Hepatocyte (in vitro differentiated cells): ENCODE results near the gene KCTD6. TPM values are rescaled to one million over a fixed set of nuclear protein-coding genes. Genes with fewer than 3 reads are reported as not detected.

Source experiments
- DNase-seq: peaks from one replicate; pipeline ENCODE4 v3.0.0-alpha.2; 2016; ENCODE audit warnings: low spot score
- H2AFZ ChIP-seq: fragments of 200-600 bp; sonication (generic); 2 replicates; pipeline ENCODE4 v1.6.0; 2016; ENCODE audit warnings: antibody characterized with exemption, mild to moderate bottlenecking
- H3K27ac ChIP-seq: fragments of 200-600 bp; sonication (generic); 2 replicates; pipeline ENCODE4 v1.5.1; 2016; ENCODE audit warnings: mild to moderate bottlenecking
- H3K27me3 ChIP-seq: fragments of 200-600 bp; sonication (generic); 2 replicates; pipeline ENCODE4 v1.6.1; 2016
- H3K36me3 ChIP-seq: fragments of 200-600 bp; sonication (generic); replicated peaks from 2 replicates; pipeline ENCODE4 v1.5.1; 2016; ENCODE audit warnings: low read depth; ENCODE audit not compliant: insufficient read depth
- H3K4me1 ChIP-seq: fragments of 200-600 bp; sonication (generic); 2 replicates; pipeline ENCODE4 v1.5.1; 2016; ENCODE audit warnings: mild to moderate bottlenecking, moderate library complexity; ENCODE audit not compliant: insufficient read depth
- H3K4me2 ChIP-seq: fragments of 200-600 bp; sonication (generic); 2 replicates; pipeline ENCODE4 v1.6.0; 2016
- H3K4me3 ChIP-seq: fragments of 200-600 bp; sonication (generic); 2 replicates; pipeline ENCODE4 v1.5.1; 2016; ENCODE audit warnings: mild to moderate bottlenecking
- H3K79me2 ChIP-seq: fragments of 200-600 bp; sonication (generic); 2 replicates; pipeline ENCODE4 v1.6.0; 2017; ENCODE audit warnings: mild to moderate bottlenecking
- H3K9me2 ChIP-seq: fragments of 200-600 bp; sonication (generic); replicated peaks from 2 replicates; pipeline ENCODE4 v1.6.0; 2017; ENCODE audit warnings: mild to moderate bottlenecking; ENCODE audit not compliant: insufficient read depth
- H3K9me3 ChIP-seq: fragments of 200-600 bp; sonication (generic); 2 replicates; pipeline ENCODE4 v1.5.1; 2016; ENCODE audit warnings: low read depth, mild to moderate bottlenecking
- H4K20me1 ChIP-seq: fragments of 200-600 bp; sonication (generic); 2 replicates; pipeline ENCODE4 v1.6.0; 2016; ENCODE audit warnings: mild to moderate bottlenecking; ENCODE audit not compliant: insufficient read depth, poor library complexity, severe bottlenecking
- EZH2 ChIP-seq: fragments of 200-600 bp; sonication (generic); IDR thresholded peaks from 2 replicates; pipeline ENCODE4 v1.6.1; 2016; ENCODE audit warnings: antibody characterized with exemption, mild to moderate bottlenecking, borderline replicate concordance
- EZH2phosphoT487 ChIP-seq: fragments of 200-600 bp; sonication (generic); IDR thresholded peaks from one replicate; pipeline ENCODE4 v1.6.1; 2018; ENCODE audit warnings: antibody characterized with exemption, mild to moderate bottlenecking, low read depth, moderate library complexity; ENCODE audit not compliant: unreplicated experiment, severe bottlenecking
- WGBS: methylation state at CpG from one replicate; pipeline ENCODE4 v1.1.6; 2016; ENCODE audit warnings: low lambda C conversion rate; ENCODE audit errors: missing lambda C conversion rate; 5-methylcytosine and 5-hydroxymethylcytosine counted together
- polyA plus RNA-seq: library from polyadenylated mRNA; unstranded; fragments of >200 nt; fragmentation: Nextera tagmentation; extraction: Ambion mirVana; gene quantifications from 2 replicates; pipeline ENCODE4 v1.2.1, GENCODE V29; 2016
- total RNA-seq: library from RNA; depleted of rRNA; stranded (reverse); fragments of >200 nt; gene quantifications from 2 replicates; pipeline ENCODE4 v1.2.3, GENCODE V29; 2014
- TF ChIP-seq, protein P1 (sequence below): fragments of 200-600 bp; sonication (generic); IDR thresholded peaks from 2 replicates; pipeline ENCODE4 v1.5.1; 2016; ENCODE audit warnings: antibody characterized with exemption, mild to moderate bottlenecking; ENCODE audit not compliant: poor library complexity

The KCTD6 gene
- total and polyA plus RNA-seq, 2 experiments from 2014 or later, result 13.8 to 18.9 TPM

DNA sequence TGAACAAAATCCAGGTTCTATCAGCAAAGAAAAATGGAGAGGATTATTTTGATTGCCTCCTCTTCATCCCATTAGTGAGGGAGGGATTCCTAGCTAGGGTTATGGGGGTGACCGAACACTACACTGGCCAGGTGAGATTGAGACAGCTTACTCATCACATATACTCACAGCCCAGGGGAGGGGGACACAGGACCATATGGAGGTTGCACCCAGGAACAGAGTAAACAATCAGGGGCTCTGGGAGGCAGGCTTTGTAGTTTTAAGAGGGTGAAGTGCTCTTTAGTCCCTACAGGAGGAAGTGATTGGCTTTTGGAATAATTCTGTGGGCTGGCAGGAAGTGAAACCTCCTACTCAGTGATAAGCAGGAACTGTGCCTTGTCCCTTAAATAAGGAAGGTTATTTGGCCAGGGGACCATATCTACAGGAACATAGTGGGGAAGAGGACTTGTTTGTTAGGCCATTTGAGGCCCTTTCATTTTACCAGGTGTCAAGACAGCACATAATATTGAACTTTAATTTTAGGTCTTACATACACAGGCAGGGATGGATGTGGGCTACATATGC, 17.5 kb upstream of the KCTD6 start:
- Histone ChIP-seq H3K4me2 (no peak overlapping the region), H3K27me3 (no peaks in the 10 kb centered on the region), H3K36me3 (no peaks in the 10 kb centered on the region), H3K9me3 (no peaks in the 10 kb centered on the region), H3K4me3 (no peak overlapping the region), H4K20me1 (no peaks in the 10 kb centered on the region), H3K79me2 (no peaks in the 10 kb centered on the region), H3K4me1 (peaks cover 27% of the 10 kb centered on the region), H3K9me2 (no peaks in the 10 kb centered on the region), H2AFZ (no peak overlapping the region), H3K27ac (no peak overlapping the region)
- 100% methylated on average over 1 of the region's 1 CpG for WGBS
- DNase-seq, result no peak
- TF ChIP-seq EZH2 (no peak), EZH2phosphoT487 (no peak)
- TF ChIP-seq, protein P1, sequence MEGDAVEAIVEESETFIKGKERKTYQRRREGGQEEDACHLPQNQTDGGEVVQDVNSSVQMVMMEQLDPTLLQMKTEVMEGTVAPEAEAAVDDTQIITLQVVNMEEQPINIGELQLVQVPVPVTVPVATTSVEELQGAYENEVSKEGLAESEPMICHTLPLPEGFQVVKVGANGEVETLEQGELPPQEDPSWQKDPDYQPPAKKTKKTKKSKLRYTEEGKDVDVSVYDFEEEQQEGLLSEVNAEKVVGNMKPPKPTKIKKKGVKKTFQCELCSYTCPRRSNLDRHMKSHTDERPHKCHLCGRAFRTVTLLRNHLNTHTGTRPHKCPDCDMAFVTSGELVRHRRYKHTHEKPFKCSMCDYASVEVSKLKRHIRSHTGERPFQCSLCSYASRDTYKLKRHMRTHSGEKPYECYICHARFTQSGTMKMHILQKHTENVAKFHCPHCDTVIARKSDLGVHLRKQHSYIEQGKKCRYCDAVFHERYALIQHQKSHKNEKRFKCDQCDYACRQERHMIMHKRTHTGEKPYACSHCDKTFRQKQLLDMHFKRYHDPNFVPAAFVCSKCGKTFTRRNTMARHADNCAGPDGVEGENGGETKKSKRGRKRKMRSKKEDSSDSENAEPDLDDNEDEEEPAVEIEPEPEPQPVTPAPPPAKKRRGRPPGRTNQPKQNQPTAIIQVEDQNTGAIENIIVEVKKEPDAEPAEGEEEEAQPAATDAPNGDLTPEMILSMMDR, result no peak

DNA sequence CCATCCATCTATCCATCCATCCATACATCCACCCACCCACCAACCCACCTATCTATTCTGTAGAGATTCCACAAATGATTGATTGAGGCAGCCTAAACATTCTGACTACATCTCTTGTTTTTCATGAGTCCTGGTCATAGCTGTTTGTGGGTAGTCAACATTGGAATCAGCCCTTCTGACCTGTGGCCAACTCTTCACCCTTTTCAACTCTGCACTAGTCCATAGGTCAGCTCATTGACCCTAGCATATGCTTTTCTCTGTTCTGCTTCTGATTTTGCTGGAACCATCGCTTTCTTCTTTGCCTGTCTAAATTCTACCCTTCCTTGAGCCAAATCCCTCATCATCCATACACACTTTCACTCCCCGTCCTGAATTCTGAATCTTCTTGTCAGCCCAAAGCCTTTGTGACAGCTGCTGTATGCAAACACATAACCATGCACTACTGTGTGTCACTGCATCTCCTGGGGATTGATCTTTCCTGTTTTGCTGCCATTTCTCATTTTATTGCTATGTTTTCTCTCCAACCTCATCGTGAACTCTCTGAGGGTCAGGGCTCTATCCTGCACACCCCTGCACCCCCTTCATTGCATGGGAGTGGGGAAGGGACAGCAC, 16.8 kb upstream of the KCTD6 start:
- WGBS, result 80% methylated on average over 3 of the region's 3 CpGs
- H4K20me1 ChIP-seq, result no peaks in the 10 kb centered on the region

DNA sequence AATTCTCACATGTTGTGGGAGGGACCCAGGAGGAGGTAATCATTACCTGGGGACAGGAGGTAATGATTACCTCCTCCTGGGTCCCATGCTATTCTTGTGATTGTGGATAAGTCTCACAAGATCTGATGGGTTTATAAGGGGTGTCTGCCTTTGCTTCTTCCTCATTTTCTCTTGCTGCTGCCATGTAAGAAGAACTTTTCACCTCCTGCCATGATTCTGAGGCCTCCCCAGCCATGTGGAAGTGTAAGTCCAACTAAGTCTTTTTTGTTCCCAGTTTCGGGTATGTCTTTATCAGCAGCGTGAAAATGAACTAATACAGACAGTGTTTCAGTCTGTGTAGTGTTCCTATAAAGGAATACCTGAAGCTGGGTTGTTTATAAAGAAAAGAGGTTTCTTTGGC, 13.1 kb upstream of the KCTD6 start:
- Histone ChIP-seq H3K9me2 (no peaks in the 10 kb centered on the region), H3K79me2 (no peaks in the 10 kb centered on the region), H3K27ac (peak overlapping the region; percentile 66), H3K27me3 (no peaks in the 10 kb centered on the region), H3K4me2 (peak overlapping the region; percentile 29), H3K4me3 (no peak overlapping the region), H3K4me1 (no peaks in the 10 kb centered on the region), H3K9me3 (no peaks in the 10 kb centered on the region), H2AFZ (no peak overlapping the region), H3K36me3 (no peaks in the 10 kb centered on the region), H4K20me1 (no peaks in the 10 kb centered on the region)
- 85% methylated on average over 2 of the region's 2 CpGs for WGBS
- no peak for DNase-seq
- TF ChIP-seq EZH2, result no peak
- TF ChIP-seq, protein P1, result no peak
- TF ChIP-seq EZH2phosphoT487, result no peak

More for the DNA sequence above, 16.8 kb upstream of the KCTD6 start:
- Histone ChIP-seq H3K27ac (no peak overlapping the region), H3K9me2 (no peaks in the 10 kb centered on the region), H3K4me3 (no peak overlapping the region), H3K4me1 (peaks cover 23% of the 10 kb centered on the region), H3K4me2 (no peak overlapping the region), H3K9me3 (no peaks in the 10 kb centered on the region), H3K36me3 (no peaks in the 10 kb centered on the region), H2AFZ (no peak overlapping the region), H3K79me2 (no peaks in the 10 kb centered on the region), H3K27me3 (no peaks in the 10 kb centered on the region)
- TF ChIP-seq, protein P1, result no peak
- no peak for TF ChIP-seq EZH2
- no peak for TF ChIP-seq EZH2phosphoT487
- no peak for DNase-seq
